HL-60/S4 (cell line): ENCODE measurements around the gene TNNT2.

Source experiments
- in situ Hi-C: fragments of 300-500 bp; cut with MboI; formaldehyde crosslinking; loops from 2 replicates; pipeline ENCODE4 v1.14.3; 2022; ENCODE audit warnings: low sequenced_read_pairs

Gene TNNT2

DNA sequence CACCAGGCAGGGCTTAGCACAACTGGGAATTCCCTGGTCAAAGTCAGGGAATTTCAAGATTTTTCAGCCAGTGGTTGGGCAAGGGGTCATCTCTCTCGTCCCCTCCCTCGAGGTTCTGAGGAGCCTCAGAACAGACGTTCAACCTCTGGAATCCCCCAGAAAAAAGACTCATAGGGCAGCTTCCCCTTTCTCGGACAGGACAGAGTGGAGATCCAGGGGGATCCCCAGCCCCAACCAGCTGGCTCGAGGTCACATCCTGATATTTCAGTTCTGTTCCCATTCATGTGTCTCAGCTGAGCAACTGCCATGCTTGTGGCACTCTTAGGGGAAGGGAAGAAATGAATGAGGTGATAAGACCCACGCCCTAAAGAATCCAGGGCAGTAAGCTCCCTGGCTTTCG, 26.6 kb upstream of the TNNT2 start:
- in situ Hi-C loops: no loop called here

DNA sequence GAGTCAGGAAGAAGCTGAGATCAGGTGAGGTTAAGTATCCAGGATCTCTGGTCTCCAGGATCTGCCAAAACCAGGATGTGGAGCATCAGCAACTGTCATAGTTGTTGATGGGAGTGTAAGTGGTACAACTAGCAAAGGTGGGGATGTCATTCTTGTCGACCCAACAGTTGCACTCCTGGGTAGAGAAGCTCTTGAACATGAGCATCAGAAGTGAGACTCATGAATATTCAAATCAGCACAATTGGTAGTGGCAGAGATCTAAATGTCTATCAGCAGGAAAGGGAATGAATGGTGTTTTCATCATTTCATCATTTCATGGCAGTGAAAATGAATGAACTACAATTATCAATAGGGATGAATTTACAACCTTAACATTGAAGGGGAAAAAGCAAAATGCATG, 25.9 kb upstream of the TNNT2 start:
- in situ Hi-C loops: no loop called here

DNA sequence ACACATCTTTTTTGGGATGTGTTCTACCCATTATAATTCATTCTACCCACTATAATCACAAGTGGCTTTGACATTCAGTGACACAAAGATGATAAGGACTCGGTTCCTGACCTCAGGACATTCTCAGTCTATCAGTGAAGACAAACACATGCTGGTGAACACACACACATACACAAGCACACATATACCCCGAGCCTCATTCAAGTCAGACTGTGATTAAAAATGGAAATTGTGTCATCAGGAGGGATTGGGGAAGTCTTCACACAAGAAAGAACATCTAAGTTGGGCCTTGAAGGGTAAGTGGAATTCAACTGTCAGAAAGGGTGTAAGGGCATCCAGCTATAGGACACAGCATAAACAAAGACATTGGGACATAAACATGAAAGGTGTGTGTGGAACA, 24.2 kb upstream of the TNNT2 start:
- in situ Hi-C loops: no loop called here

DNA sequence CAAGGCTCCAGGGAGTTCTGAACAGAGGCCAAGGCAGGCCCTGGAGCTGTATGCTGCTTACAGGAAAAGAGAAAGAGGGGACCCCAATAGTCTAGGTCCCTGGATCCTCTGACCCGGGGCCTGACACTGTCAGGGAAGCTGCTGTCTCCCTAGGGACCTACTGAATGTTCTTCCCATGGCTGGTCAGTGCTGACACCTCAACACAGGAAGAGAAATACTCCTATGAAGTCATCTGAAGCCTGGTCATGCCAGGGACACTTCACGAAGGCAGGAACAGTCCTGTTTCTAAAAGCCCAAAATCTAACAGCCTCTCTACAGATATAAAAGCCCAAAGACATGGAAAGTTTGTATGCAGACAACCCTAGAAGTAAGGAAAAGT, 23.4 kb upstream of the TNNT2 start:
- in situ Hi-C loops: no loop called here

DNA sequence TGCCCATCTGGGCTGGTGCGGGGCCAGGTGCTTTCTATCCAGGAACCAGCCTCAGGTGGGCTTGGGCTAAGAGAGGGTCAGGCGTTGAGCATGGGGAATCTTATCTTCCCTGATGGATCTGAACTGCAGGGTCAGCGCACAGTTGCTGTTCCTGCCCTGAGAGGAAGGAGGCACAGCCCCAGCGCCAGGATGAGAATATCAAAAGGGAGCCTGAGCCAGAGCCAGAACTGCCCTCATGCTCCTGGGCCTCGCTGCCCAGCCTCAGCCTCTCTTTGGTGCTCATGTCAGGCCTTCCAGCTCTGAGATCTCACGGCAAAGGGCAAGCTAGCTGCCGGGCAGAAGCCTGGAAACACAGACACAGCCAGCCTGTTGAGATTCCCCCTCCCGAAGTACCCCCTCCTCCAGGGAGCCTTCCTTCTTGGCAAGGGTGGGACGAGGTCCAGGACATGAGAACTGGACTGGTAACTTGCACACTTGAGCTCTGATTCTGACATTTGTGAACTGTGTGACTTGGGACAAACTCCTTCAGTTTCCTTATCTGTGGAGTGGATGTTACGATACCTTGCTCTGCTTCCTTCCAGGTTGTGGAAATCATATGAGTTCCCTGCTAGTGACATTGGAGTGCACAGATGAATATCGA, 22.9 kb upstream of the TNNT2 start:
- in situ Hi-C loops: no loop called here

DNA sequence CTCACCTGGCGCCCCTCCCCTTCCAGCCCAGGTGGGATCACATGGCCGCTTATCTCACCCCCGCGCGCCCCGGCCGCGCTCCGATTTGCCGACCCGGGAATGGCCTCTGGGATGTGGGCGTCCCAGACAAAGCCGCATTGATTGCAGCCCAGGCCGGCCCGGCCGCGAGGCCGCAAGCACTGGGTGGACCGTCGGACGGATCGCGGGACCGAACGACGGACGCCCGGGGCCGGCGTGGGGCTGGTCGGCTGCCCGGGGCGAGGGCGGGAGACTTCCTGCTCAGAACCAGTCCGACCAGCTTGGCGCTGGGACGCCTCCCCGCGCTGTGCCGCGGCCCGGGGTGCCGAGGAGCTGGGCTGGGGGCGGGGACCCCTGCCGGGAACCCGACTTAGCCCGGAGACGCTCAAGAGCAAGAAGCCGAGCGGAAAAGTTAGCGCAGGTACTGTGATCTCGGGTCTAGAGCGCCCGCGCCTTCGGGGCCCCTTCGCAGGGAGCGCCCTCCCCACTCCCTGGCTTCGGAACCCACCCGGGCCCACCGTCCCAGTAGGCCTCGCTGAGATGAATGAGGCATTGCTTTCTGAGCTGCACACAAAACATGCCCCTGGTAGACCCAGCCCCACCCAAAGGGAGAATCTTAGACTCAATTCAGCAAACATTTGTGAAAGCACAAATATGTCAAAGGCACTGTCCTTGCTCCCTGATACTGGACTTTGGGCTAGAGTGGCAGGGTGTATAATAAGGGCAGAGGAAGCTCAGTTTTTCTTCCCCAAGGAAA, 22.1 kb upstream of the TNNT2 start:
- in situ Hi-C loops: no loop called here

DNA sequence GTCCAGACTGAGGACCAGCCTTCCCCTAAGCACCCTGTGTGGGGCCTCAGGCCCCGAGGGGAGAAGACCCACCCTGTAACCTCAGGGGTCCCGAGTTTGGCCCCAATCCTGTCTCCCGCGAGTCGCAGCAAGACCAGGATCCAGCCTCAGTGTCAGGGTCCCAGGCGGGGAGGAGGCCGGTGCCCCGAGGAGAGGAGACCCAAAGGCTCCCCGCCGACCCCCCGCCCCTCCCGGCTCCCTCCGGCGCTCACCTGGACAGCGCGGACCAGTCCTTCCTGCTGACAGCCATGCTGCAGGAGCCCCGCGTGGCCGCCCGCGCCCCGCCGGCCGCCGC, 21.5 kb upstream of the TNNT2 start, which contains the start of gene LAD1:
Gene LAD1, minus strand, starts transcription at position 307 of the 334 bp plus-strand sequence. Its CDS starts 18 bp downstream, at position 289.
- in situ Hi-C loops: no loop called here

DNA sequence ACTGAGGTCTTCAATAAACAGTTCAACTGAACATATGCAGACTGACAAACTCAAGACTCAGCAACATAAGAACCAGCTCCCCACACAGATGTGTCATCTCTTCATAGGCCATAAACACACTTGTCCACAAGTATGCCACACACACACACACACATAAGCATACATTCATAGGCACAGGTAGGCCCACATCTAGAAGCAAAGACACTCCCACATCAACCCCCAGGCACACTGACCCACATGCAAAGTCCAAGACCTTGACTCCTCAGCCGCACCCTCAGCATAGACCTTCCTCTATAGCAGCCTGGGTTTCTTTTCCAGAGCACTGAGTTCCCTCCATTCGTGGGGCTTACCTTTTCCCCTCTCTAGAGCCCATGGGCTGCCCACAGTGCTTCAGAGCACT, 20.2 kb upstream of the TNNT2 start:
- in situ Hi-C loops: no loop called here

DNA sequence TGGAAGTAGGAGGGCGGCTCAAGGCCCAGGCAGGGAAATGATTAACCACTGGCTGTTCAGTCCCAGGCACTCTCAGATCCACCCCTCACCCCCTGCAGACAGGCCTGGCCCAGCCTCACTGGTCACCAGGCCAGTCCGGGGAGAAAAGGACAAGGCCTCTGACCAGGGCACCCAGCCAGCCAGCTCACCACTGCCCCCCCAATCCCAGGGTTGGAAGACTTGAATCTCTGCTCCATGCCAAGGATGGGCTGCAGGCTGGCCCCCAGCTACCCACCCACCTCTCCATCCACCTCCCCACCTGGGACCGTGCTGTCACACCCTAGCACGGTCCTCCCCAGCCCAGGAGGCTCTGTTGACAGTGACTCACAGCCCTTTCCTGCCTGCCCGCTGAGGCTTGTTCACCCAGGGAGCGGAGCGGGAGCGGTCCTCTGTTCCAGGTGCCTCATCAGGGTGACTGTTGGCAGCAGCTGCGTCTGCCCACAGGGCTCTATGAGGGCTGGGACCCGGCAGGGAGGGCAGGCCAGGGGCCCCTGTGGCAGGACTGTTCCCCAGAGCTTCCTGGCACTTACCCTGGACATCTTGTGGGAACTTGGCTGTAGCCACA, 19.5 kb upstream of the TNNT2 start:
- in situ Hi-C loops: no loop called here

DNA sequence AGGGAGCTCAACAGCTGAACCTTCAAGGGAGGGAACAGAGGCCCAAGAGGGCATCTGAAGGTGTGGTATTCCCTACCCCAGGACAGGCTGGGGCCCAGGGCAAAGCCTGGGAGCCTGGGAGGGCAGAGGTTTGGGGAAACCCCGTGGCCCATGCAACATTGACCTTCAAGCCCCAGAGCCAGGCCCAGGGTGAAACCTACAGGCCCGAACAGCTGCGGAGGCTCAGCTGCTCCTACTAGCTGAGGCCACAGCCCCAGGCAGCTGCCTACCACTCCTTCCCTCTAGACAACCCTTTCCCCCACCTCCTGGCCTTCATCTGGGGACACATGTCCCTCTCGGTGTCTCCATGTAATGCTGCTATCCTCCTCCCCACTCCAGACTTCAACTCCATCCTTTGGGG, 18.5 kb upstream of the TNNT2 start:
- in situ Hi-C loops: no loop called here

DNA sequence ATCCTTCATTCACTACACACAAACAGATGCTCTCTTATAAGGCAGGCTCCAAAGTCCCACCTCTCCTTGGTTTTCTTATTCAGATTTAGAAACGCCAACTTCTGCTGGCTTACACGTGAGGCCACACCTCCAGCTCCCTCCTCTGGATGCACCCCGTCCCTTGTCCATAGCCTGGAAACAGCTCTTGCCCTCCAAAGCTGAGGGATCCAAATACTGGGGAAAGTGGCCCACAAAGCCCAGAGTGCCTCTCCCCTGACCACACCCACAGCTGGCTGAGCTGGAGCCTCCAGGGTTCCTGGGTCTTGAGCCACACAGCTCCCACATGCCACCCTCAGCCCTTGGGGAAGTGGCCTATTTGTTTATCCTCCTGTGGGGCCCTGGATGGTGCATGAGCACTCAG, 17.1 kb upstream of the TNNT2 start:
- in situ Hi-C loops: no loop called here

DNA sequence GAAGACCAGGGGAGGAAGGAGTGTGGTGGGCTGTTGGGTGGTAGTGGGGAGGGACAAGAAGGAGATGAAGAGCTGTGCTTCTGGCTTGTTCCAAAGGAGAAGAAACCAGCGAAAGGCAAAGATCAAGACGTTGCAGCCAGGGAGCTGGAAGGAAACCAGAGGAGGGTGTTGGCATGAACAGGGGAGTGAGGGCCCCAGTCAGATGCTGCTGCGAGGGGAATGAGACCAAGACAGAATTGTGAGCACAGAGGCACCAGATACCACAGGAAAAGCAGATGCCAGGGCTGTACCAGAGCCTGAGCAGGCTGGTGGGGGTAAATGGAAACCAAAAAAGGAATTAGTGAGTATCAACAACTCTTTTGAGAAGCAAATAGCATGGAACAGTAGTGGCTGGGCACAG, 15.6 kb upstream of the TNNT2 start:
- in situ Hi-C loops: no loop called here

DNA sequence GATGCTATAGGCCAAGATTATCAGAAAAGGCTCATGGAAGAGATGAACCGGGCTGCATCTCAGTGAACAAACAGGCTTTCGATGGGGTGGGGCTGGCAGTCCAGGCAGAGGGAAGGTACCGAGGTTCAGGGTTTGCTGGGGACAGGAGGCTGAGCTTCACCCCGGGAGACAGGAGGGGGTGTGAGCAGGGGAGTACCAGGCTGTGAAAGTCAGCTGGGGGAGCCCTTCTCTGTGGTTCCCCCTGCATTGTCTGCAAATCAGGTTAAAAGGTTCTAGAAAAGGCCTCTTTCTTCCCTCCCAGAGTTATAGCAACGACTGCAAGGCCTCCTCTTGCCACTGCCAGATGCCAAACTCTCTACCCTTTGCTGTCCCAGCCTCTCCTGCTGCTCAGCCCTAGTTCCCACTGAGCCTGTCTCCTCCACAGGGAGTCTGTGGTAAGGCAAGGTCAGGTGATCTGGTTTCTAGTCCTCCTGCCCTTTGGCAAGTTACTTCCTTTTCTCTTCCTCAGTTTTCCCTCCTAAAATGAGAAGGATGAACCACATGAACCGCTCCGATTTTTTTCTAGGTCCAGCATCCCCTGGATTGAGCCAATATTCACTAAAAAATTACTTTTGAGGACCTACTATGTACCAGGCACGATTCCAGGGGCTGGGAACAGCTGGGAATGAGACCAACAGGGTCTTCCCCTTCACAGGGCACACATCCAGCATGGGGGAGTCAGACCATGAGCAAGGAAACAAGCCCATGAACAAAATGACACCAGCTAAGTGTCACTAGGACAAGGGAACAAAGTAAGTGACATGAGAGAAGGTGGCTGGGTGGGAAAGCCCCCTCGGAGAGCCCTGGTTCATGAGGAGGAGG, 14.4 kb upstream of the TNNT2 start:
- in situ Hi-C loops: no loop called here

DNA sequence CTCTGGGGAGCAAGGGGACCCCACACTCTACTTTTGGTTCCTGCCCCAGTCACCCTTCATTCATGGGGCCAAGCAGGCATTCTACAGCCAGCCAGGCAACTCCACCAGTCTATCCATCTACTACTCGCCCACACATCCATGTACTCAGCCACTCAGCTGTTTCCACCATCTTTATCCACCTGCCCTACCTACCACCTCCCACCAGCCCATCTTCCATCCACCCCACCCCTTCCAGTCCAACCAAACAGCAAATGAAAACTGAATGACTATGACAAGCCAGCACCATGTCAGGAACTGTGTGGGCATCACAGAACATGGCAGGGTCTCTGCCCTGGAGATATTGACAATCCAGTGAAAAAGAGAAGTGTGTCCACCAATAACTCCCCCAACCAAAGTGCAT, 13.7 kb upstream of the TNNT2 start:
- in situ Hi-C loops: no loop called here

DNA sequence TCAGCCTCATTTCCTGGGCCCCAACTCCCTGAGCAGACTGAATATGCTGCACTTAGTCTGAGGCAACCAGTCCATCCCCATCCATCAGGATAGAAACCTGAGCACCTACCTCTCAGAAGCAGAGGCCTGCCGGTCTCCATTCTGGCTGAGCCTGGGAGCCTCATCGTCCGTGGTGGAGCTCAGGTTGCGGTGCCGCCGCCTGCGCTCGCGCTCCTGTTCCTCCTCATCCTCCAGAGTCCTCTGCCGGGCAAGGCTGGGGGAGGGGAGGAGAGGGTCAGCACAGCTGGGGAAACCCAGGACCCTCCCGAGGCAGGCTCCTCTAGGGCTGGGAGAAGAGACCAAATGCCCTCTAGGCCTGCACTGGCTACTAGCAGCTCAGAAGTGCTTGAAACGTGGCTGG, 11.6 kb upstream of the TNNT2 start:
- in situ Hi-C loops: no loop called here

DNA sequence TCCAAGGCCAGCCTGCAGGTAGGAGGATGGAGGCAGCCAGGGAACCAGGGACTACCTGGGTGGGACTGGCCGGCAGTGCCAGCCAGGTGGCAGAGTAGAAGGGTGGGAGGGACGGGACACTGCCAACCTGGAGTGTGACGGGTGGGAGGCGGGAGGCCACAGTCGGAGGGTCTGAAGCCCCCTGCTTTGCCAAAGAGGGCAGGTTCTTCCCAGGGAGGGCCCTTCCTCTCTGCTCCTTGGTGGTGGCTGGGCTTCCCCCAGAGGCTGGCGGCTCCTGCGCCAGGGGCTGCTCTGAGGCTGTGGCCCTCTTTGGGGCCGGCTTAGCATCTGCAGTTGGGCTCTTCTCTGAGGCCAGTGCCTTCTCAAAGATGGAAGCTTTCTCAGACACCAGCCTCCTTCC, 8.7 kb upstream of the TNNT2 start:
- in situ Hi-C loops: no loop called here

DNA sequence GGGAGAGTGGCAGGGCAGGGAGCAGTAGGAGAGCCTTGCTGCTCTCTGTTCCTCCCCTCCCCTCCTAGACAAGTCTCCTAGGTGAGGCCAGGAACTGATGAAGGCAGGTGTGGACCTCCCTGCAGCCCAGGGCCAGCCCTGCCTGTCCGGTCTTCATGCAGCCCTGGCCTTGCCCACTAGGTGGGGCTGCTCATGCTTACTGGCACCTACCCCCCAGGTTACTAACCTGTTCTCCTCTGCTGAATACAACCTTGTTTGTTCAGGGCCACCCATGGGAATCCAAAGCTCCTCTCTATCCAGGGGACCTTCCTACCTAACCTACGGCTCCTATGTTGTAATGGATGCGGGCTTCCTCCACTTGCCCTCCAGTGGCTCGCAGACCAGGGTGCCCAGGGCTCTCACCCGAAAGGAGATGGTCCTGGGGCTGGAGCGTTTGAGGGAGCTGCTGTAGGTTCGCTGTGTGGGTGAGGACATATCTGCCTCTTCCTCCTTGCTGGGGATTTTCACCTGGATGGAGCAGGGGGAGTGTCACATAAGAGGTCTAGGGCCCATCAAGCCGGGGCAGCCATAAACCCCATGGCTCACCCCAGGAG, 7.9 kb upstream of the TNNT2 start:
- in situ Hi-C loops: no loop called here

DNA sequence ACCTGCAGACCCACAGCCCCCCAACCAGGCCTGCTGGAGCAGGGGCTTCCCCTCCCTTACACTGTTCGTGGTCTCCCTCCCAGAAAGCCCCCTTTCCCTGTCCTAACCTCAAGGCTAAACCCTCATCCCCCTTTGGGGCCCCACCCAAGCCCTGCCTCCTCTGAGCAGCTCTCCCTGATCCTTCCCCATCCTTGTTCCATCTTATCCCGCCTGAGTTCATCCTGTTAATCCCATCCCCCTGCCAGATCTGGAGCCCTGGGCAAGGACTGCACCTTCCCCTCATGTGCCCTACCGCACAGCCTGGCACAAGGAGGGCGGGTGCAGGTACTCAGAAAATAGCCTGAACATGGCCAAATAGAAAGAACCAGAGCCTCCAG, 6.9 kb upstream of the TNNT2 start:
- in situ Hi-C loops: no loop called here

DNA sequence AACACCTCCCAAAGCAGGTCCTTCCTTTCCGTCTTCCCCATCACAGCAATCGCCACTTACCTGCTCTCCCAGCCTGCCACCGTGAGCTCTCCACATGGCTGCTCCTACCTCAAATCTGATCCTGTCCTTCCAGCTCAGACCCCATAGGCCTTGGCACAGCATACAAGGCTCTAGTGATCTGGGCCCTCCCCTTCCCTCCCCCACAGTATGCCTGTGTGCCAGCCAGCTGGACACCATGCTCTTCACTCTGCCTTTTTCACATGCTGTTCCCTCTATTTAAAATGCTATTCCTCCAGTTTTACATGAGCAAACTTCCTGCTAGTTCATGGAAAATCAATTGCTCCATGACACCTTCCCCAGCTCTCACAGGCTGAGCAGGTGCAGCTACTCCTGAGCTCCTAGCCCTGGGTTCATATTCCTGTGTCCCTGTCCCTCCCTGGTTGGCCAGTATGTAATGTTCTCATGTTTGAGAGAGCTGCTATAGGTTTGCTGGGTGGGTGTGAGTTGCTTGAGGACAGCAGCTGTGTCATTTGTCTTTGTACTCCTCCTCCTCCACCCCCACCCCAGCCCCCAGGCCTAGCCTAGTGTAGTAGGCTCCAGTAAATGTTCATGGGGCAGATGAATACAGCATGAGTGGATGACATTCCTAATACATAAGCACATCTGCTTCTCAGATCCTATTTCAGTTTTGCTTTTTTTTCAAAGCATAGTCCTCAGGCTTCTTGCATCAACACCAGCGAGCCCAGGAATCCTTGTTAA, 6.3 kb upstream of the TNNT2 start:
- in situ Hi-C loops: no loop called here

DNA sequence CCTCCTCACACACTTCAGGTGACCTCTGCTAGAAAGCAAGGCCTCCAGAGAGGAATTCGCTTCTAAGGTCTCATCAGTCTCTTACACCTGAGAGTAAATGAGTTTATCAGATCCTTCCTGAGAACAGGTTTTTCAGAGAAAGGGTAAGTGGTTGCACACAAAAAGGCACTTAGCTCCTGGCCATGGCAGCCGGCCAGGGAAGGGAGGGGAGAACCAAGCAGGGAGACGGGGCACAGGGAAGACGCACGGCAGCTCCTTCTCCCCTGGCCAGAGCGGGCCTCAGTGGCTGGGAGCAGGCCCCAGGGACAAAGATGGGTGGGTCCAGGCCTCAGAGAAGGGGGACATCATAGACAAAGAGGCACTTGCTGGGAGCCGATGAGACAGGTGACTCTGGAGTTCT, 3.6 kb upstream of the TNNT2 start:
- in situ Hi-C loops: no loop called here
